Measurements from ENCODE around the gene ZNF620.
"Not testable (repeated sequence)": the region's sequence is repeated elsewhere in the genome, so short reads cannot be mapped to it uniquely, and the experiment has no call there.

The ZNF620 gene

DNA sequence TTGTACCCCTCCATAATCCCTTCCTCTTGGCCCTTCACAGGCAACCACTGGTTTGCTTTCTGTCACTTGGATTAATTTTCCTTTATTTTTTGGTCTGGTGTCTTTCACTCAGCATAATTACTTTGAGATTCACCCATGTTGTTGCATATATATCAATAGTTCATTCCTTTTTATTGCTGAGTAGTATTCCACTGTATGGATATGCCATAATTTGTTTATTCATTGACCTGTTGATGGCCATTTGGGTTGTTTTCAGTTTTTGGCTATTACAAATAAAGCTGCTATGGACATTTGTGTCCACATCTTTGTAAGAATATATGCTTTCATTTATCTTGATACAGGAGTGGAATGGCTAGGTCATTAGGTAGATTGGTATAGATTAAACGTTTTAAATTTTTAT lies 13.0 kb downstream of the ZNF620 start:
- H3K4me3 Mint-ChIP-seq, result no peak overlapping the region
- no peak overlapping the region for H3K27ac Mint-ChIP-seq
- H3K4me1 Mint-ChIP-seq (ENCODE audit: low read depth in 2 of 2), result peaks cover 0 to 4% of the 10 kb centered on the region in 2 donors
- no peaks in the 10 kb centered on the region for H3K9me3 Mint-ChIP-seq
- no peak for ATAC-seq (replicated peaks)
- H3K36me3 Mint-ChIP-seq (ENCODE audit: insufficient read depth), result peaks cover 14% of the 10 kb centered on the region
- no peaks in the 10 kb centered on the region for H3K27me3 Mint-ChIP-seq
- no peak for DNase-seq

DNA sequence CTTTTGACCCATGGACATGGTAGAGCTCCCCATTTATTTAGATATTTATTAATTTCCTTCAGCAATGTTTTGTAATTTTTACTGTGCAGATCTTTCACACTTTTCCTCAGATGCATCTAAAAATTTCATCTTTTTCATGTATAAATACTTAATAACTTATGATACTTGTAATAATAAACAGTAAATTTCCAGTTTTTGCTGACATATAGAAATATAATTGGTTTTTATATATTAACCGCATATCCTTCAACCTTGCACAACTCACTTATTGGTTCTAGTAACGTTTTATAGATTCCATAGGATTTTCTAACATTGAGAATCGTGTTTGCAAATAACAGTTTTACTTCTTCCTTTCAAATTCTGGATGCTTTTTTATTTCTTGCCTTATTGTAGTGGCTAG lies 15.4 kb downstream of the ZNF620 start:
- Mint-ChIP-seq H3K4me1 (ENCODE audit: low read depth in 2 of 2) (peaks cover 13 to 20% of the 10 kb centered on the region in 2 donors), H3K36me3 (ENCODE audit: insufficient read depth) (peaks cover 14% of the 10 kb centered on the region), H3K27me3 (no peaks in the 10 kb centered on the region), H3K4me3 (no peak overlapping the region), H3K27ac (no peak overlapping the region), H3K9me3 (no peaks in the 10 kb centered on the region)
- DNase-seq (no peak), ATAC-seq (replicated peaks) (no peak)

- peak overlapping the region; percentile 91 to 97 for H3K4me3 Mint-ChIP-seq
- peak overlapping the region; percentile 93 to 98 for H3K27ac Mint-ChIP-seq
- DNase-seq (no peak), ATAC-seq (replicated peaks) (no peak)
- H3K36me3 Mint-ChIP-seq (ENCODE audit: insufficient read depth), result peaks cover 6% of the 10 kb centered on the region
- H3K9me3 Mint-ChIP-seq, result no peaks in the 10 kb centered on the region
- H3K4me1 Mint-ChIP-seq (ENCODE audit: low read depth in 2 of 2), result peaks cover 15 to 24% of the 10 kb centered on the region in 2 donors
- H3K27me3 Mint-ChIP-seq, result no peaks in the 10 kb centered on the region
Observed at GRCh38 chr3:40523781-40524180, 17.9 kb downstream of the ZNF620 start.

DNA sequence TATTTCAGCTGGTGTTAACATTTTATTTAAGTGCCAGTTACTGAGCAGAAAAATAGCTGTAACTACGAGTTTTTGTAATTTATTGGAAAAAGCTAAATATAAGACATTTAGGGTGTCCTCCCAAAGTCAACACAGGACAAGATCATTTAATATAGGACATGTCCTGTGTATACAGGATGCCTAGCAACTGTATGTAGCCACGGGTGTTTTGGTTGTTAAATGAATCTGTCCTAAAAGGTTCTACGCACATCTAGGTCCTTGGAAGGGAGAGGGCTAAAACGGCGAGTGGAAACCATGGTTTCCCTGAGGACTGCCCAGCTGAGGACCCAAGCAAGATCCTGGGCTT lies 18.4 kb downstream of the ZNF620 start:
- no peak for DNase-seq
- Mint-ChIP-seq H3K4me3 (peak overlapping the region; percentile 91 to 97), H3K36me3 (ENCODE audit: insufficient read depth) (peaks cover 8% of the 10 kb centered on the region), H3K4me1 (ENCODE audit: low read depth in 2 of 2) (peaks cover 17 to 24% of the 10 kb centered on the region in 2 donors), H3K9me3 (no peaks in the 10 kb centered on the region), H3K27me3 (no peaks in the 10 kb centered on the region), H3K27ac (peak overlapping the region; percentile 93 to 98)
- ATAC-seq (replicated peaks), result peak; percentile 19

DNA sequence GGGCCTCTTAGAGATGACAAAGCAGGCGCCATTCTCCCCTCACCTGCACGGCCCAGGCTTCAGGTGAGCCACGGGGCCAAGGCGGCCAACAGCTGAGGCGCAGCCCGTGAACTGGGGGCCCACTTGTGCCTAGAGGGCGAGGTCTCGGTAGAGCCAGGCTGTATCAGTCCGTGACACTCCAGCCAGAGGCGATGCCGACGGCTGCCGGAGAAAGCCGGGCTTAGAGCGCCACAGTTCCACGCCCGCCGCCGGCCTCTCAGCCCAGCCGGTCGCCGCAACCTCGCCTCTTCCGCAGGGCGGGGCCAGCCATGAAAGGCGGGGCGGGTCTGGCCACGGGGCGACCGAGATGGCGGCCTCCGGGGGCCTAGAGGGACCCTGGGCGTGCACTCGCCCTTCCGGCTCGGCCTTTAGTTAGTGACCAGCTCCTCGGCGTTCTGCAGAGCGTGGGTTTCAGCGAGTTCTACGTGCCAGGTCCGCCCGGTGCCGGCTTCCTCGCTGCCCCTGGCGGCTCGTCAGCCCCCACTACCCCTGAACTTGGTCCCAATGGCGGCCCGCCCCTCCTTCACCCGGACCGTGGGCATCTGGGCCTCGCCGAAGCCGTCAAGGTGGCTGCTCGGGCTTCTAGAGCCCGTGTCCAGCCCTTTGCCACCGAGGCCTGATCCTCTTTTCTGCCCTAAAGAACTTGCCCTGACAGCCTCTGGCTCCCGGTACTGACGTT lies 18.9 kb downstream of the ZNF620 start, which contains the start of gene ZNF621:
ZNF621 (plus strand) TSS at position 393 of the 718 bp plus-strand sequence. CDS start 881 bp downstream, outside the sequence.
- peak; percentile 98 for ATAC-seq (replicated peaks)
- peak; percentile 81 to 85 (median 82) for DNase-seq
- Mint-ChIP-seq H3K27ac (peak within 1 kb of the TSS; percentile 93 to 98), H3K36me3 (ENCODE audit: insufficient read depth) (peaks cover 13% of the 10 kb centered on the region), H3K4me1 (ENCODE audit: low read depth in 2 of 2) (peaks cover 19 to 24% of the 10 kb centered on the region in 2 donors), H3K27me3 (no peaks in the 10 kb centered on the region), H3K9me3 (no peaks in the 10 kb centered on the region), H3K4me3 (peak within 1 kb of the TSS; percentile 91 to 97)

DNA sequence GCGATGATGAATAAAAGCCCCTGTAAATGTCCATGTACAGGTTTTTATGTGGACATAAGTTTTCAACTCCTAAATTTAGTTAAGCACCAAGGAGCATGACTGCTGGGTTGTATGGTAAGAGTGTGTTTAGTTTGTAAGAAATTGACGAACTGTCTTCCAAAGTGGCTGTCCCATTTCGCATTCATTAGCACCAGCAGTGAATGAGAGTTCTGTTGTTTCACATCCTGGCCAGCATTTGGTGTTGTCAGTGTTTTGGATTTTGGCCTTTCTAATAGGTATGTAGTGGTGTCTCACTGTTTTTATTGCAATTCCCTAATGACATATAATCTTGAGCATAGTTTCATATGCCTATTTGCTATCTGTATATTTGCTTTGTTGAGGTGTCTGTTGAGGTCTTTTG lies 22.6 kb downstream of the ZNF620 start:
- H3K4me3 Mint-ChIP-seq, result no peak overlapping the region

GRCh38 chr3:40532252-40532651 lies 26.4 kb downstream of the ZNF620 start:
- no peaks in the 10 kb centered on the region for H3K27me3 Mint-ChIP-seq
- H3K4me3 Mint-ChIP-seq, result no peak overlapping the region
- H3K4me1 Mint-ChIP-seq (ENCODE audit: low read depth in 2 of 2), result peaks cover 3 to 5% of the 10 kb centered on the region in 2 donors
- H3K27ac Mint-ChIP-seq, result no peak overlapping the region
- peaks cover 45% of the 10 kb centered on the region for H3K36me3 Mint-ChIP-seq (ENCODE audit: insufficient read depth)
- DNase-seq (no peak), ATAC-seq (replicated peaks) (no peak)
- peaks cover 0 to 9% of the 10 kb centered on the region in 2 donors for H3K9me3 Mint-ChIP-seq

More for the DNA sequence above, 22.6 kb downstream of the ZNF620 start:
- DNase-seq, result no peak
- Mint-ChIP-seq H3K27me3 (no peaks in the 10 kb centered on the region), H3K36me3 (ENCODE audit: insufficient read depth) (peaks cover 37% of the 10 kb centered on the region), H3K9me3 (peaks cover 0 to 9% of the 10 kb centered on the region in 2 donors), H3K27ac (no peak overlapping the region), H3K4me1 (ENCODE audit: low read depth in 2 of 2) (peaks cover 19 to 21% of the 10 kb centered on the region in 2 donors)
- no peak for ATAC-seq (replicated peaks)

DNA sequence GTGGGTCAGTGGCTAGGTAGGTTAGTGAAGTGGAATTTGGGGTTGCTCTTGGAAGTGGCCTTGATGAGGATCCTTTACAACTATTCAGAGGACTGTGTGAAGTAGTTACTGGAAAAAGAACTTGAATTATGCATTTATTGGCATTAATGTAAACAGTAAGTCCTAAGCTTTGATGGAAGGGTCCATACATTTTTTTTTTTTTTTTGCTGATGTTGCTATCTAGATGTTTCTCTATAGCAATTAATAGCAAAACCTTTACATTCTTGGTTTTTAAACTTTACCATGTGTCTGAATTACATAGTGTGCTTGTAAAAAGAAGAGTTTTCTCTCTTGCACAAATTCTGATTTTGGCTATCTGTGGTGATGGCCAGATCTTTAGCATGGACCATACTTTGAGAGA lies 28.4 kb downstream of the ZNF620 start:
- peaks cover 0 to 9% of the 10 kb centered on the region in 2 donors for H3K9me3 Mint-ChIP-seq
- H3K27ac Mint-ChIP-seq, result no peak overlapping the region
- DNase-seq, result no peak
- ATAC-seq (replicated peaks), result no peak
- H3K4me3 Mint-ChIP-seq, result no peak overlapping the region
- peaks cover 1 to 5% of the 10 kb centered on the region in 2 donors for H3K4me1 Mint-ChIP-seq (ENCODE audit: low read depth in 2 of 2)
- peaks cover 42% of the 10 kb centered on the region for H3K36me3 Mint-ChIP-seq (ENCODE audit: insufficient read depth)
- no peaks in the 10 kb centered on the region for H3K27me3 Mint-ChIP-seq

- Mint-ChIP-seq H3K4me1 (ENCODE audit: low read depth in 2 of 2) (peaks cover 0 to 2% of the 10 kb centered on the region in 2 donors), H3K9me3 (no peaks in the 10 kb centered on the region), H3K4me3 (no peak overlapping the region), H3K27ac (no peak overlapping the region), H3K27me3 (peaks cover 0 to 9% of the 10 kb centered on the region in 2 donors), H3K36me3 (ENCODE audit: insufficient read depth) (no peaks in the 10 kb centered on the region)
- ATAC-seq (replicated peaks), result no peak
- no peak for DNase-seq
Observed at GRCh38 chr3:40546816-40547215, 41.0 kb downstream of the ZNF620 start.

DNA sequence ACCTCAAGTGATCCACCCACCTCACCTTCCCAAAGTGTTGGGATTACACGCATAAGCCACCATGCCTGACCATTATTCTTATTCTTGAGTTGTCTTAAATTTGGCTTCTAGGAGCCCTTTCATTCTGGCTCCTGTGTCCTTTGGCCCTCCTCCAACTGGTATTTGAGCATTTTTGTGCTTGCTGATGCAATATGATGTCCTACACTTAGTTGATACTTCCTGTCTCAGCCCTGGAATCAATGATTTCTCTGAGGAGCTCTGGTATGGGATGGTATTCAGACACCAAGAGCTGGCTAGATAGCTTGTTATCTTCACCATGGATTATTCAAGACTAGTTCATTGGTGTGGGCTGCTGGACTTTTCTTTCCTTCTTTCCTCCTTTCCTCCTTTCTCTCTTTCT lies 44.3 kb downstream of the ZNF620 start:
- Mint-ChIP-seq H3K27me3 (peaks cover 0 to 9% of the 10 kb centered on the region in 2 donors), H3K4me3 (no peak overlapping the region), H3K27ac (no peak overlapping the region), H3K9me3 (no peaks in the 10 kb centered on the region), H3K36me3 (ENCODE audit: insufficient read depth) (no peaks in the 10 kb centered on the region), H3K4me1 (ENCODE audit: low read depth in 2 of 2) (no peaks in the 10 kb centered on the region)
- ATAC-seq (replicated peaks) (no peak), DNase-seq (no peak)

DNA sequence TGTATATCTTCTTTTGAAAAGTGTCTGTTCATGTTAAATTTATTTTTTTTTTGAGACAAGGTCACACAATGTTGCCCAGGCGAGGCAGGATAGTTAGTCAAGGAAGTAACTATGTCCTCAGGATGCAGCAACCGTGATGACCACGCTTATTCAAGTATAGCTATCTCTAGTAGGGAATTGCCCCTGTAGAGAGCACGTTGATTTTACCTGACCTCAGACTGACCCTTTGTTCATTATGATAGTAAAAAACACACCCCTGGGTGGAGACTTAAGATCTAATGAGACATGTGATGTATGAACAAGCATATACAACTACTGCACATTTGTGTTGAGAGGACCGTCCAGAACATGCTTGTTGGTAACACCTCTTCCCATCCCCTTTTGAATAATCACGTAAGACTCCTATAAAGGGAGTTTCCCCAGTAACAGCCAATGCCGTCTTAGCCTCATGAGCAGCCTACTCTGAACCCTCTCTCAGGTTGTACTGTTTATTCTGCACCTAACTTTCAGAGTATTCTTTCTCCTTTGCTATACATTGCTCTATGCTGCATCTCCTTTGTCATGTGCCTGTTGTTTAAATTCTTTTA lies 51.8 kb downstream of the ZNF620 start:
- H3K9me3 Mint-ChIP-seq, result no peaks in the 10 kb centered on the region
- no peaks in the 10 kb centered on the region for H3K4me1 Mint-ChIP-seq (ENCODE audit: low read depth in 2 of 2)
- DNase-seq (no peak), ATAC-seq (replicated peaks) (no peak)
- H3K27ac Mint-ChIP-seq, result no peak overlapping the region
- H3K4me3 Mint-ChIP-seq, result no peak overlapping the region
- H3K36me3 Mint-ChIP-seq (ENCODE audit: insufficient read depth), result peaks cover 4% of the 10 kb centered on the region
- H3K27me3 Mint-ChIP-seq, result peaks cover 0 to 15% of the 10 kb centered on the region in 2 donors

GRCh38 chr3:40562482-40562881 lies 56.6 kb downstream of the ZNF620 start:
- not testable (repeated sequence) for H3K4me3 Mint-ChIP-seq; H3K36me3 Mint-ChIP-seq (ENCODE audit: insufficient read depth); DNase-seq; ATAC-seq (replicated peaks); H3K27ac Mint-ChIP-seq; H3K9me3 Mint-ChIP-seq; H3K4me1 Mint-ChIP-seq (ENCODE audit: low read depth in 2 of 2)
- peaks cover 0 to 26% of the 10 kb centered on the region in 2 donors for H3K27me3 Mint-ChIP-seq

DNA sequence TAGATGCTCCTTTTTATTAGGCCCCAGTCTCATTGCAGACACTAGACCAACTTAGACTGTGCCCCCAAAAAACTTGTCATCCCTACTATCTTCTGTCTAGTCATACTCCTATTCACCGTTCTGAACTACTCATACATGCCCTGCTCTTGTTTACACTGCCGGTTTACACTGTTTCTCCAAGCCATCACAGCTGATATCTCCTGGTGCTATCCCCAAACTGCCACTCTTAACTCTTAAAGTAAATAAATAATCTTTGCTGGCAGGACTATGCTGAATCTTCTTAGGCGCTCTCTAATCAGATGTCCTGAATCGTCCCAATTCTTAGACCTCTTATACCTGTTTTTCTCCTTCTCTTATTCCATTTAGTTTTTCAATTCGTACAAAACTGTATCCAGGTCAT lies 59.8 kb downstream of the ZNF620 start:
- H3K36me3 Mint-ChIP-seq (ENCODE audit: insufficient read depth); H3K4me1 Mint-ChIP-seq (ENCODE audit: low read depth in 2 of 2); DNase-seq; ATAC-seq (replicated peaks); H3K9me3 Mint-ChIP-seq; H3K4me3 Mint-ChIP-seq; H3K27ac Mint-ChIP-seq: not testable (repeated sequence)
- H3K27me3 Mint-ChIP-seq, result peaks cover 6 to 26% of the 10 kb centered on the region in 2 donors

DNA sequence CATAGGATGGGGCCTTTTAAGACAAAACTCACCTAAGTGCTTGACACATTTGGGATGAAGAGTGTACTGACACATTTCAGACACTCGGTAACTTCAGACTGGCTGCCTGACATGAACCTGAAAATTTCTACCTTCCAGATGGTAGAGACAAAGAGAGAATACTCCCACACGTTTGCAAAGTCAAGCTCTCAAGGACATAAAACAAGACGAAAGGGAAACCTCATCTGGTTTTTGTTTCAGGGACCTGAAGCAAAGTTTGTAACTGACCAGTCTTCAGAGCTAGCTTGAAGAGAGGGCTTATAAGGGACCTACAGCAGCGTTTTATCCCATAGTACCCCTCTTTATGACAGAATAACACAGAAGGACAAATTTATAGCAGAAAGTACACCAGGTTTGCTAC lies 60.9 kb downstream of the ZNF620 start:
- Mint-ChIP-seq H3K27me3 (peaks cover 6 to 18% of the 10 kb centered on the region in 2 donors), H3K9me3 (no peaks in the 10 kb centered on the region), H3K36me3 (ENCODE audit: insufficient read depth) (no peaks in the 10 kb centered on the region), H3K27ac (no peak overlapping the region), H3K4me1 (ENCODE audit: low read depth in 2 of 2) (no peaks in the 10 kb centered on the region), H3K4me3 (no peak overlapping the region)
- DNase-seq (no peak), ATAC-seq (replicated peaks) (no peak)
